H9 (cell line): ENCODE data around the gene HSPA8. TPM values are rescaled to one million over a fixed set of nuclear protein-coding genes. Genes with fewer than 3 reads are reported as not detected.

ENCODE experiments used
- DNase-seq: peaks from one replicate; pipeline ENCODE4 v3.0.0-alpha.2; 2017
- H2AFZ ChIP-seq: one replicate; pipeline ENCODE4 v1.6.1; 2013; ENCODE audit warnings: mild to moderate bottlenecking, low read length, control low read depth, moderate library complexity
- H2AK5ac ChIP-seq: 2 replicates; pipeline ENCODE4 v1.6.1; 2013; ENCODE audit warnings: low read length, control low read depth, mixed read lengths; ENCODE audit not compliant: insufficient read length
- H2BK120ac ChIP-seq: one replicate; pipeline ENCODE4 v1.6.1; 2013; ENCODE audit warnings: low read depth, mild to moderate bottlenecking, low read length, control low read depth, inconsistent platforms; ENCODE audit not compliant: poor library complexity, severe bottlenecking
- H2BK12ac ChIP-seq: 2 replicates; pipeline ENCODE4 v1.6.1; 2013; ENCODE audit warnings: low read length, control low read depth, mixed read lengths, low read depth; ENCODE audit not compliant: insufficient read length
- H2BK15ac ChIP-seq: 2 replicates; pipeline ENCODE4 v1.6.1; 2013; ENCODE audit warnings: low read depth, low read length, control low read depth
- H2BK20ac ChIP-seq: one replicate; pipeline ENCODE4 v1.6.1; 2013; ENCODE audit warnings: low read depth, mild to moderate bottlenecking, low read length, control low read depth, inconsistent platforms; ENCODE audit not compliant: poor library complexity, severe bottlenecking
- H2BK5ac ChIP-seq: 2 replicates; pipeline ENCODE4 v1.6.1; 2013; ENCODE audit warnings: low read length, control low read depth, mixed read lengths; ENCODE audit not compliant: insufficient read length
- H3K14ac ChIP-seq: 2 replicates; pipeline ENCODE4 v1.6.1; 2013; ENCODE audit warnings: low read length, control low read depth; ENCODE audit not compliant: insufficient read depth
- H3K18ac ChIP-seq: 2 replicates; pipeline ENCODE4 v1.6.1; 2013; ENCODE audit warnings: low read depth, mild to moderate bottlenecking, mixed read lengths, low read length, control low read depth; ENCODE audit not compliant: insufficient read length
- H3K23ac ChIP-seq: 2 replicates; pipeline ENCODE4 v1.6.1; 2013; ENCODE audit warnings: low read length, control low read depth, mixed read lengths, low read depth; ENCODE audit not compliant: insufficient read length
- H3K23me2 ChIP-seq: 2 replicates; pipeline ENCODE4 v1.6.1; 2013; ENCODE audit warnings: low read depth, mild to moderate bottlenecking, mixed read lengths, low read length, control low read depth; ENCODE audit not compliant: insufficient read length, poor library complexity, severe bottlenecking
- H3K27ac ChIP-seq: 2 replicates; pipeline ENCODE4 v1.5.1; 2013; ENCODE audit warnings: low read length, control low read depth, mixed read lengths, low read depth; ENCODE audit not compliant: insufficient read length
- H3K27me3 ChIP-seq: 2 replicates; pipeline ENCODE4 v1.6.1; 2013; ENCODE audit warnings: low read length, control low read depth, inconsistent platforms; ENCODE audit not compliant: insufficient read depth
- H3K4ac ChIP-seq: 2 replicates; pipeline ENCODE4 v1.6.1; 2013; ENCODE audit warnings: low read depth, mild to moderate bottlenecking, control low read depth, inconsistent platforms, low read length, moderate library complexity
- H3K4me1 ChIP-seq: 2 replicates; pipeline ENCODE4 v1.6.1; 2013; ENCODE audit warnings: low read length, control low read depth, inconsistent platforms; ENCODE audit not compliant: insufficient read depth
- H3K4me2 ChIP-seq: 2 replicates; pipeline ENCODE4 v1.6.1; 2013; ENCODE audit warnings: low read length, control low read depth, mixed read lengths; ENCODE audit not compliant: insufficient read length, insufficient read depth
- H3K56ac ChIP-seq: 2 replicates; pipeline ENCODE4 v1.6.1; 2013; ENCODE audit warnings: low read depth, mild to moderate bottlenecking, mixed read lengths, low read length, control low read depth; ENCODE audit not compliant: insufficient read length
- H3K79me1 ChIP-seq: 2 replicates; pipeline ENCODE4 v1.6.1; 2013; ENCODE audit warnings: low read depth, mild to moderate bottlenecking, moderate library complexity, low read length, control low read depth, inconsistent platforms; ENCODE audit not compliant: insufficient read depth, poor library complexity, severe bottlenecking
- H3K79me2 ChIP-seq: 2 replicates; pipeline ENCODE4 v1.6.1; 2013; ENCODE audit warnings: low read length, control low read depth, inconsistent platforms; ENCODE audit not compliant: insufficient read depth
- H3K9ac ChIP-seq: 2 replicates; pipeline ENCODE4 v1.6.1; 2013; ENCODE audit warnings: low read length, control low read depth, mixed read lengths; ENCODE audit not compliant: insufficient read length; ENCODE audit errors: extremely low read depth
- H3K9me3 ChIP-seq: one replicate; pipeline ENCODE4 v1.6.1; 2013; ENCODE audit warnings: low read depth, low read length, inconsistent platforms; ENCODE audit not compliant: control insufficient read depth
- H3T11ph ChIP-seq: one replicate; pipeline ENCODE4 v1.6.1; 2013; ENCODE audit warnings: mild to moderate bottlenecking, low read length, control low read depth, inconsistent platforms
- H4K20me1 ChIP-seq: one replicate; pipeline ENCODE4 v1.6.1; 2013; ENCODE audit not compliant: control insufficient read depth, insufficient read length, insufficient read depth
- H4K5ac ChIP-seq: 2 replicates; pipeline ENCODE4 v1.6.1; 2013; ENCODE audit warnings: low read depth, mild to moderate bottlenecking, mixed read lengths, low read length, control low read depth; ENCODE audit not compliant: insufficient read length
- H4K8ac ChIP-seq: replicated peaks from 2 replicates; pipeline ENCODE4 v1.6.1; 2013; ENCODE audit warnings: low read length, control low read depth, mixed read lengths, low read depth; ENCODE audit not compliant: insufficient read length
- H4K91ac ChIP-seq: 2 replicates; pipeline ENCODE4 v1.6.1; 2013; ENCODE audit warnings: low read depth, mild to moderate bottlenecking, moderate library complexity, mixed read lengths, low read length, control low read depth; ENCODE audit not compliant: insufficient read length
- H3K27ac Mint-ChIP-seq, 3 experiments: 2 replicates in 2 of 3; 3 replicates in 1 of 3; pipeline ENCODE4 v1.8.0; 2020 to 2021; ENCODE audit warnings: mixed read lengths in 3 of 3, mild to moderate bottlenecking in 1 of 3, moderate library complexity in 1 of 3
- H3K27me3 Mint-ChIP-seq: 2 replicates; pipeline ENCODE4 v1.8.0; 2021; ENCODE audit warnings: low read depth, mild to moderate bottlenecking, moderate library complexity, mixed read lengths
- H3K36me3 Mint-ChIP-seq, 3 experiments: 2 replicates in 2 of 3; 3 replicates in 1 of 3; pipeline ENCODE4 v1.8.0; 2020 to 2021; ENCODE audit warnings: low read depth in 3 of 3, mixed read lengths in 3 of 3; ENCODE audit not compliant: insufficient read depth in 1 of 3
- H3K4me1 Mint-ChIP-seq, 2 experiments: 2 replicates each; pipeline ENCODE4 v1.8.0; 2020; ENCODE audit warnings: mixed read lengths in 2 of 2
- H3K4me3 Mint-ChIP-seq, 2 experiments: 2 replicates in 1 of 2; 3 replicates in 1 of 2; pipeline ENCODE4 v1.8.0; 2020 to 2021; ENCODE audit warnings: mild to moderate bottlenecking in 2 of 2, mixed read lengths in 2 of 2, moderate library complexity in 1 of 2
- H3K9me3 Mint-ChIP-seq, 2 experiments: 2 replicates in 1 of 2; 3 replicates in 1 of 2; pipeline ENCODE4 v1.8.0; 2020; ENCODE audit warnings: mild to moderate bottlenecking in 2 of 2, mixed read lengths in 2 of 2, moderate library complexity in 1 of 2
- CTCF ChIP-seq: fragments of 200-600 bp; sonication (generic); conservative IDR thresholded peaks from 3 replicates; pipeline ENCODE4 v1.8.0; 2021; ENCODE audit warnings: antibody characterized with exemption, mild to moderate bottlenecking
- WGBS: extraction: QIAGEN DNeasy Blood & Tissue Kit; methylation state at CpG from one replicate; pipeline ENCODE4 v1.1.7; 2013; ENCODE audit warnings: missing lambda C conversion rate, low lambda C conversion rate, mixed read lengths; ENCODE audit not compliant: insufficient read length; ENCODE audit errors: extremely low coverage; 5-methylcytosine and 5-hydroxymethylcytosine counted together
- total RNA-seq: library from RNA; stranded (reverse); gene quantifications from 2 replicates; pipeline ENCODE4 v1.2.1, GENCODE V29; 2021

HSPA8 gene
- total RNA-seq, 1 experiment from 2014 or later, result 2,160 TPM

- Histone ChIP-seq H3K79me1 (no peaks in the 10 kb centered on the region), H2BK15ac (no peak overlapping the region), H3K14ac (no peak overlapping the region), H3K4ac (no peak overlapping the region), H3K23ac (no peak overlapping the region), H4K8ac (no peak overlapping the region), H4K5ac (no peak overlapping the region), H2AK5ac (no peak overlapping the region), H2AFZ (no peak overlapping the region), H3K4me1 (no peaks in the 10 kb centered on the region), H4K91ac (no peak overlapping the region), H2BK12ac (no peak overlapping the region), H4K20me1 (no peaks in the 10 kb centered on the region), H3K9me3 (no peaks in the 10 kb centered on the region), H3K4me2 (no peak overlapping the region), H3K27me3 (no peaks in the 10 kb centered on the region), H3K18ac (no peak overlapping the region), H2BK5ac (no peak overlapping the region), H3K27ac (no peak overlapping the region), H2BK20ac (no peak overlapping the region), H3T11ph (no peak overlapping the region), H2BK120ac (no peak overlapping the region), H3K56ac (no peak overlapping the region), H3K23me2 (no peaks in the 10 kb centered on the region), H3K9ac (no peak overlapping the region), H3K79me2 (no peaks in the 10 kb centered on the region)
- H3K36me3 Mint-ChIP-seq, result peaks cover 7 to 12% (median 12%) of the 10 kb centered on the region in 3 experiments; a peak in 6 of 7 replicates
- no peak overlapping the region for H3K4me3 Mint-ChIP-seq
- TF ChIP-seq CTCF, result no peak
- no peaks in the 10 kb centered on the region for H3K4me1 Mint-ChIP-seq
- no peak for DNase-seq
- WGBS, result no CpG with 5 or more reads among the region's 5 CpGs
- H3K27me3 Mint-ChIP-seq, result no peaks in the 10 kb centered on the region
- H3K9me3 Mint-ChIP-seq, result no peaks in the 10 kb centered on the region
- no peak overlapping the region for H3K27ac Mint-ChIP-seq
Observed at GRCh38 chr11:123085497-123085896, 23.6 kb upstream of the HSPA8 start.
